ENCODE results near the gene ST3GAL4. TPM values are rescaled to one million over a fixed set of nuclear protein-coding genes. Genes with fewer than 3 reads are reported as not detected.

ST3GAL4 gene
- total and polyA plus RNA-seq, 10 of the 15 experiments (the other 5 are each of a cell fraction or from before 2014, with no cell fraction given): 3.8 to 8.1 (median 6.5) TPM; not detected in 2

GRCh38 chr11:126305699-126306098, 49.8 kb upstream of the ST3GAL4 start (continued):
- TF ChIP-seq, protein P1, sequence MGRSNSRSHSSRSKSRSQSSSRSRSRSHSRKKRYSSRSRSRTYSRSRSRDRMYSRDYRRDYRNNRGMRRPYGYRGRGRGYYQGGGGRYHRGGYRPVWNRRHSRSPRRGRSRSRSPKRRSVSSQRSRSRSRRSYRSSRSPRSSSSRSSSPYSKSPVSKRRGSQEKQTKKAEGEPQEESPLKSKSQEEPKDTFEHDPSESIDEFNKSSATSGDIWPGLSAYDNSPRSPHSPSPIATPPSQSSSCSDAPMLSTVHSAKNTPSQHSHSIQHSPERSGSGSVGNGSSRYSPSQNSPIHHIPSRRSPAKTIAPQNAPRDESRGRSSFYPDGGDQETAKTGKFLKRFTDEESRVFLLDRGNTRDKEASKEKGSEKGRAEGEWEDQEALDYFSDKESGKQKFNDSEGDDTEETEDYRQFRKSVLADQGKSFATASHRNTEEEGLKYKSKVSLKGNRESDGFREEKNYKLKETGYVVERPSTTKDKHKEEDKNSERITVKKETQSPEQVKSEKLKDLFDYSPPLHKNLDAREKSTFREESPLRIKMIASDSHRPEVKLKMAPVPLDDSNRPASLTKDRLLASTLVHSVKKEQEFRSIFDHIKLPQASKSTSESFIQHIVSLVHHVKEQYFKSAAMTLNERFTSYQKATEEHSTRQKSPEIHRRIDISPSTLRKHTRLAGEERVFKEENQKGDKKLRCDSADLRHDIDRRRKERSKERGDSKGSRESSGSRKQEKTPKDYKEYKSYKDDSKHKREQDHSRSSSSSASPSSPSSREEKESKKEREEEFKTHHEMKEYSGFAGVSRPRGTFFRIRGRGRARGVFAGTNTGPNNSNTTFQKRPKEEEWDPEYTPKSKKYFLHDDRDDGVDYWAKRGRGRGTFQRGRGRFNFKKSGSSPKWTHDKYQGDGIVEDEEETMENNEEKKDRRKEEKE (IDR thresholded peaks at IDR 0.05): no peak
- TF ChIP-seq RCOR1 (conservative IDR thresholded peaks at IDR 0.05; ENCODE audit: low read depth, low read length) (no peak), SMAD5 (IDR thresholded peaks at IDR 0.05; ENCODE audit: low read depth) (no peak), CREM (IDR thresholded peaks at IDR 0.05; ENCODE audit: low read depth) (no peak), TCF3 (IDR thresholded peaks at IDR 0.05; ENCODE audit: borderline replicate concordance, insufficient read depth, low read depth, low read length) (peak; percentile 56; the same call in 1 of the 2 replicates), NR2C1 (IDR thresholded peaks at IDR 0.05) (no peak), TAF1 (IDR thresholded peaks at IDR 0.05; ENCODE audit: borderline replicate concordance, low read depth, low read length) (no peak), KAT2A (conservative IDR thresholded peaks at IDR 0.05; ENCODE audit: control insufficient read depth, low read depth, low read length) (no peak), TBL1XR1 (IDR thresholded peaks at IDR 0.05; ENCODE audit: low read depth, low read length) (no peak), ESRRA (IDR thresholded peaks at IDR 0.05; ENCODE audit: low read length) (peak; percentile 93), PKNOX1 (IDR thresholded peaks at IDR 0.05) (peak; percentile 95), CBX5 (IDR thresholded peaks at IDR 0.05; ENCODE audit: low read depth) (no peak), HSF1 (IDR thresholded peaks at IDR 0.05; ENCODE audit: low read depth, low read length) (no peak), KLF5 (IDR thresholded peaks at IDR 0.05; ENCODE audit: partially characterized antibody) (no peak), REST (IDR thresholded peaks at IDR 0.05; ENCODE audit: low read depth, low read length) (no peak), ZNF24 (IDR thresholded peaks at IDR 0.05) (no peak), SRF (IDR thresholded peaks at IDR 0.05; ENCODE audit: low read depth in 2 of 2, low read length in 2 of 2) (no peak), RAD21 (IDR thresholded peaks at IDR 0.05; ENCODE audit: insufficient read depth, low read depth, low read length) (no peak), HDGF (IDR thresholded peaks at IDR 0.05) (no peak; the same call in 1 of the 2 replicates), CBX3 (IDR thresholded peaks at IDR 0.05; ENCODE audit: borderline replicate concordance, low read depth) (no peak), STAT3 (IDR thresholded peaks at IDR 0.05; ENCODE audit: low read depth, low read length) (no peak)

All from GM12878 (cell line).